C4-2B (cell line): ENCODE measurements around the gene ST7.
A peak's percentile ranks its signal among the peaks of the same experiment; 100 is the strongest.

ENCODE experiments used
- H3K27ac ChIP-seq: fragments of 450-650 bp; 2 replicates; pipeline ENCODE4 v1.5.1; 2017
- CTCF ChIP-seq: fragments of 450-650 bp; conservative IDR thresholded peaks from 2 replicates; pipeline ENCODE4 v1.5.1; 2017; ENCODE audit warnings: mild to moderate bottlenecking
- ZFX ChIP-seq: fragments of 450-650 bp; IDR thresholded peaks from 2 replicates; pipeline ENCODE4 v1.6.1; 2017

The ST7 gene

GRCh38 chr7:117085769-117086463, 132.6 kb downstream of the ST7 start:
- H3K27ac ChIP-seq = no peak overlapping the region
- TF ChIP-seq CTCF = no peak
- no peak for TF ChIP-seq ZFX

- TF ChIP-seq CTCF (no peak), ZFX (no peak)
Measured at GRCh38 chr7:117086788-117087187, 133.5 kb downstream of the ST7 start.

GRCh38 chr7:117087639-117088396, 134.5 kb downstream of the ST7 start:
- no peak overlapping the region for H3K27ac ChIP-seq
- no peak for TF ChIP-seq ZFX
- TF ChIP-seq CTCF = no peak

More at GRCh38 chr7:117086788-117087187, 133.5 kb downstream of the ST7 start:
- H3K27ac ChIP-seq = no peak overlapping the region

GRCh38 chr7:117088623-117089194, 135.4 kb downstream of the ST7 start:
- H3K27ac ChIP-seq = no peak overlapping the region
- TF ChIP-seq CTCF (no peak), ZFX (no peak)

- TF ChIP-seq ZFX (no peak), CTCF (no peak)
- peak overlapping the region; percentile 8; the same call in 1 of the 2 replicates for H3K27ac ChIP-seq
Measured at GRCh38 chr7:117090791-117091190, 137.5 kb downstream of the ST7 start.

- TF ChIP-seq ZFX = no peak
- TF ChIP-seq CTCF = no peak
- H3K27ac ChIP-seq = no peak overlapping the region
Measured at GRCh38 chr7:117091721-117092120, 138.4 kb downstream of the ST7 start.

GRCh38 chr7:117092785-117093184, 139.5 kb downstream of the ST7 start:
- no peak overlapping the region for H3K27ac ChIP-seq
- no peak for TF ChIP-seq CTCF
- no peak for TF ChIP-seq ZFX
